ENCODE results near the gene HSD3B7.

Gene HSD3B7

DNA sequence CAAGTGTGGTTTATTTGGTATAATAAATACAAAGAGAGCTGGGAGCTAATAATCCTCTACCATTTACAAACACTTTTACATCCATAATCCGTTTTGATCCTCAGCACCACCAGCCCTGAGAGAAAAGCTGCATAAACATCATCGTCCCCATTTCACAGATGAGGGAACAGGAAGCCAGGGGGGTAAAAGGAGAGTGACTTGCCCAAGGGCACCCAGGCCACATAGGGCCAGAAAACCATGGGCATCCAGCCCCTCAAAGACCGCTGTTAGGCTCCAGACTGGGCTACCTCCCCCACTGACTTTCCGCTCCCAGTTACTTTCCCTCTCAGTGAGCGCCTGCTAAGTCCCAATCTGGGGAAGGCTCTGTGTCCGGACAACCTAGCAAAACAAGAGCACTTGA lies 18.7 kb downstream of the HSD3B7 start:
- Histone ChIP-seq H3K27ac (ENCODE audit: low read length) (no peak overlapping the region), H3K79me2 (ENCODE audit: insufficient read depth, low read length) (no peaks in the 10 kb centered on the region), H3K9ac (ENCODE audit: low read depth, low read length) (no peak overlapping the region)

DNA sequence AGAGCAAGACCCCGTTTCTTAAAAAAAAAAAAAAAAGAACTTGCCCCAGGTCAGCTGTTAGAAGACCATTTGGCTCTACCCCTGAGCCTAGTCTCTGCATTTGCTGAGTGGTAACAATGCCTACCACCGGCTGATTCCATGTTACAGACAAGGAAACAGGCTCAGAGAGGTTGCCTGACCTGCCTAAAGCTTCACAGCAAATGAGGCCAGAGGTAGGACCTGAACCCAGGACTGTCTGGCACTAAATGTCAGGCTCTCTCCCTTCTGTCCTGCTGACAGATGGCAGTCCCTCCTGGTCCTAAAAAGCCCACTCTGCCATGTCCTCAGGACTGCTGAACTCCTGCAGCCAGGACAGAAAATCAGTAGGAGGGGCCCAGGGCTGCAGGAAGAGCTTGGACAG lies 19.7 kb downstream of the HSD3B7 start:
- Histone ChIP-seq H3K4me1 (ENCODE audit: insufficient read depth, low read length) (no peaks in the 10 kb centered on the region), H3K9me3 (ENCODE audit: insufficient read depth, low read length, severe bottlenecking) (no peaks in the 10 kb centered on the region)
- TF ChIP-seq CTCF (IDR thresholded peaks at IDR 0.05; ENCODE audit: borderline replicate concordance, extremely low read depth, low read length, poor library complexity, severe bottlenecking) = no peak
- TF ChIP-seq EZH2 (IDR thresholded peaks at IDR 0.05; ENCODE audit: borderline replicate concordance, low read depth, low read length, severe bottlenecking) = no peak

More for the DNA sequence above, 18.7 kb downstream of the HSD3B7 start:
- no peak for DNase-seq
- H3K4me3 ChIP-seq (ENCODE audit: low read depth in 1 of 2, low read length in 2 of 2) = no peak overlapping the region
- H2AFZ ChIP-seq (ENCODE audit: low read depth, low read length) = no peak overlapping the region
- H3K36me3 ChIP-seq (ENCODE audit: insufficient read depth, low read length) = no peaks in the 10 kb centered on the region
- H3K4me2 ChIP-seq (ENCODE audit: insufficient read depth, low read length) = no peak overlapping the region
- peaks cover 23% of the 10 kb centered on the region for H3K27me3 ChIP-seq (ENCODE audit: insufficient read depth, low read length, poor library complexity)
- no peaks in the 10 kb centered on the region for H3K9me3 ChIP-seq (ENCODE audit: insufficient read depth, low read length, severe bottlenecking)
- no peaks in the 10 kb centered on the region for H3K4me1 ChIP-seq (ENCODE audit: insufficient read depth, low read length)
- no peak for ATAC-seq (ENCODE audit: insufficient read depth, low read depth)
- no peak for TF ChIP-seq EZH2 (IDR thresholded peaks at IDR 0.05; ENCODE audit: borderline replicate concordance, low read depth, low read length, severe bottlenecking)
- no peak for TF ChIP-seq CTCF (IDR thresholded peaks at IDR 0.05; ENCODE audit: borderline replicate concordance, extremely low read depth, low read length, poor library complexity, severe bottlenecking)
- peaks cover 4% of the 10 kb centered on the region; the same call in 1 of the 2 replicates for H4K20me1 ChIP-seq (ENCODE audit: insufficient read depth, low read length)

GRCh38 chr16:31005350-31006085 lies 20.5 kb downstream of the HSD3B7 start:
- no peak for TF ChIP-seq CTCF (IDR thresholded peaks at IDR 0.05; ENCODE audit: borderline replicate concordance, extremely low read depth, low read length, poor library complexity, severe bottlenecking)
- TF ChIP-seq EZH2 (IDR thresholded peaks at IDR 0.05; ENCODE audit: borderline replicate concordance, low read depth, low read length, severe bottlenecking) = no peak

More for the DNA sequence above, 19.7 kb downstream of the HSD3B7 start:
- Histone ChIP-seq H4K20me1 (ENCODE audit: insufficient read depth, low read length) (peaks cover 4% of the 10 kb centered on the region; the same call in 1 of the 2 replicates), H3K27me3 (ENCODE audit: insufficient read depth, low read length, poor library complexity) (peaks cover 23% of the 10 kb centered on the region), H3K36me3 (ENCODE audit: insufficient read depth, low read length) (no peaks in the 10 kb centered on the region), H3K79me2 (ENCODE audit: insufficient read depth, low read length) (no peaks in the 10 kb centered on the region), H3K27ac (ENCODE audit: low read length) (no peak overlapping the region), H3K9ac (ENCODE audit: low read depth, low read length) (no peak overlapping the region), H3K4me3 (ENCODE audit: low read depth in 1 of 2, low read length in 2 of 2) (no peak overlapping the region), H2AFZ (ENCODE audit: low read depth, low read length) (no peak overlapping the region), H3K4me2 (ENCODE audit: insufficient read depth, low read length) (no peak overlapping the region)
- ATAC-seq (ENCODE audit: insufficient read depth, low read depth) = no peak
- no peak for DNase-seq

More at GRCh38 chr16:31005350-31006085, 20.5 kb downstream of the HSD3B7 start:
- Histone ChIP-seq H3K27ac (ENCODE audit: low read length) (no peak overlapping the region), H3K4me1 (ENCODE audit: insufficient read depth, low read length) (no peaks in the 10 kb centered on the region), H2AFZ (ENCODE audit: low read depth, low read length) (no peak overlapping the region), H3K36me3 (ENCODE audit: insufficient read depth, low read length) (no peaks in the 10 kb centered on the region), H3K4me2 (ENCODE audit: insufficient read depth, low read length) (no peak overlapping the region), H3K9ac (ENCODE audit: low read depth, low read length) (no peak overlapping the region), H3K9me3 (ENCODE audit: insufficient read depth, low read length, severe bottlenecking) (no peaks in the 10 kb centered on the region), H3K27me3 (ENCODE audit: insufficient read depth, low read length, poor library complexity) (peaks cover 23% of the 10 kb centered on the region), H4K20me1 (ENCODE audit: insufficient read depth, low read length) (peaks cover 4% of the 10 kb centered on the region; the same call in 1 of the 2 replicates), H3K4me3 (ENCODE audit: low read depth in 1 of 2, low read length in 2 of 2) (no peak overlapping the region), H3K79me2 (ENCODE audit: insufficient read depth, low read length) (no peaks in the 10 kb centered on the region)
- DNase-seq = no peak
- ATAC-seq (ENCODE audit: insufficient read depth, low read depth) = no peak
